Kidney capillary endothelial cell (primary cell): ENCODE measurements around the gene SPTLC3.
A peak's percentile ranks its signal among the peaks of the same experiment; 100 is the strongest.

Experiments used
- DNase-seq: peaks from one replicate; pipeline ENCODE4 v3.0.0-alpha.2; 2018; ENCODE audit warnings: low spot score

Gene SPTLC3

GRCh38 chr20:13140775-13141174, 132.0 kb downstream of the SPTLC3 start:
- DNase-seq = no peak

- no peak for DNase-seq
Observed at GRCh38 chr20:13141546-13141945, 132.8 kb downstream of the SPTLC3 start.

GRCh38 chr20:13142143-13142542, 133.4 kb downstream of the SPTLC3 start:
- DNase-seq = peak; percentile 36

- no peak for DNase-seq
Observed at GRCh38 chr20:13147071-13147963, 138.5 kb downstream of the SPTLC3 start.

- DNase-seq = no peak
Observed at GRCh38 chr20:13147971-13148370, 139.2 kb downstream of the SPTLC3 start.

- DNase-seq = no peak
Observed at GRCh38 chr20:13148402-13148801, 139.6 kb downstream of the SPTLC3 start.

- no peak for DNase-seq
Observed at GRCh38 chr20:13148961-13149360, 140.2 kb downstream of the SPTLC3 start.

- no peak for DNase-seq
Observed at GRCh38 chr20:13149371-13150105, 140.8 kb downstream of the SPTLC3 start.

- no peak for DNase-seq
Observed at GRCh38 chr20:13158369-13158768, 149.6 kb downstream of the SPTLC3 start.

GRCh38 chr20:13159889-13160288, 151.1 kb downstream of the SPTLC3 start:
- no peak for DNase-seq

GRCh38 chr20:13165203-13165602, 156.4 kb downstream of the SPTLC3 start:
- DNase-seq = no peak

- DNase-seq = no peak
Observed at GRCh38 chr20:13166011-13166410, 157.2 kb downstream of the SPTLC3 start.

GRCh38 chr20:13166437-13166836, 157.7 kb downstream of the SPTLC3 start:
- DNase-seq = no peak

GRCh38 chr20:13169086-13169485, 160.3 kb downstream of the SPTLC3 start:
- DNase-seq = no peak

GRCh38 chr20:13170771-13171170, 162.0 kb downstream of the SPTLC3 start:
- DNase-seq = no peak

GRCh38 chr20:13173201-13173600, 164.4 kb downstream of the SPTLC3 start:
- no peak for DNase-seq

GRCh38 chr20:13174402-13174801, 165.6 kb downstream of the SPTLC3 start:
- DNase-seq = no peak

GRCh38 chr20:13180986-13181889, 172.5 kb downstream of the SPTLC3 start:
- DNase-seq = no peak

- DNase-seq = no peak
Observed at GRCh38 chr20:13183005-13183404, 174.2 kb downstream of the SPTLC3 start.

GRCh38 chr20:13186043-13186774, 177.4 kb downstream of the SPTLC3 start:
- DNase-seq = no peak

GRCh38 chr20:13187899-13188298, 179.1 kb downstream of the SPTLC3 start:
- DNase-seq = no peak
